H1 (cell line): ENCODE results near the gene HMCN2. TPM values are rescaled to one million over a fixed set of nuclear protein-coding genes. Genes with fewer than 3 reads are reported as not detected.

Experiments used
- GABPA ChIP-seq: IDR thresholded peaks from 2 replicates; pipeline ENCODE4 v1.6.1; 2011; ENCODE audit warnings: mild to moderate bottlenecking, low read length, moderate library complexity, borderline replicate concordance; ENCODE audit not compliant: insufficient read depth
- POU5F1 ChIP-seq: IDR thresholded peaks from 2 replicates; pipeline ENCODE4 v1.6.1; 2011; ENCODE audit warnings: low read depth, mild to moderate bottlenecking, low read length, moderate library complexity
- TAF7 ChIP-seq: optimal IDR thresholded peaks from 2 replicates; pipeline ENCODE3; 2011; ENCODE audit warnings: low read depth, mild to moderate bottlenecking, inconsistent platforms, low read length, moderate library complexity, borderline replicate concordance
- TBP ChIP-seq: IDR thresholded peaks from 2 replicates; pipeline ENCODE4 v1.6.1; 2011; ENCODE audit warnings: low read depth, low read length, improper control_type of control experiment
- TCF12 ChIP-seq: IDR thresholded peaks from 2 replicates; pipeline ENCODE4 v1.6.1; 2011; ENCODE audit warnings: low read depth, mild to moderate bottlenecking, low read length
- polyA plus RNA-seq, 7 experiments: library from polyadenylated mRNA; depleted of rRNA in 3 of 7; stranded (reverse) in 5 of 7; unstranded in 2 of 7; fragments of >200 nt in 5 of 7; fragments of 200-250 nt in 2 of 7; gene quantifications; 1 replicate in 5 of 7; 2 replicates in 1 of 7; 4 replicates in 1 of 7; pipeline versions ENCODE4 v1.2.1 to v1.2.3, GENCODE V29; 2011 to 2013; ENCODE audit warnings: missing spikeins in 2 of 7, mixed read lengths in 2 of 7
- total RNA-seq: library from RNA; stranded (reverse); fragmentation: NEBNext Ultra II Directional; extraction: Animal tissue kit (Norgen Biotek cat#: 25700); gene quantifications from 2 replicates; pipeline ENCODE4 v1.2.1, GENCODE V29; 2021
- TF ChIP-seq, protein P1 (sequence below): fragments of 300-600 bp; sonication (generic); IDR thresholded peaks from 2 replicates; pipeline ENCODE4 v1.7.1; 2012; ENCODE audit warnings: low read length, moderate library complexity, mild to moderate bottlenecking, inconsistent platforms; ENCODE audit not compliant: insufficient replicate concordance
- TF ChIP-seq, protein P2 (sequence below): IDR thresholded peaks from 2 replicates; pipeline ENCODE4 v1.6.1; 2012; ENCODE audit warnings: inconsistent platforms

The HMCN2 gene
- total and polyA plus RNA-seq, 2 of the 8 experiments (the other 6 are each of a cell fraction or from before 2014, with no cell fraction given) = 5.0 to 9.1 TPM

DNA sequence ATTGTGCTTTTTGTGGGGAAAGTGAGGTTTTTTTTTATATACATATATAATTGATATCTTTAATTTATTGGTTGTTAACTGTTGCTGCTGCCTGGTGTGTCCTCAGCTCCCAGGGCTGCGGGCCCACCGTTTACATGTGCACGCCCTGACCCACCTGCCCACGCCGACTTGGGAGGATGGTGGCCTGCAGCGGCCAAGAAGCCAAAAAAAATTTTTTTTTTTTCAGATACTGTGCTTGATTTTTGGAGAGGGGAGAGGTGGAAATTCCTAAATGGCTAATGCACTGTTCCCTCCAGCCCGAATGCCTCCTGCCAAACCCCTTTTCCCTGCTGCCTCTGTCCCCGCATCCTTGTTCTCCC, 32.0 kb upstream of the HMCN2 start (continued):
- TF ChIP-seq, protein P1, sequence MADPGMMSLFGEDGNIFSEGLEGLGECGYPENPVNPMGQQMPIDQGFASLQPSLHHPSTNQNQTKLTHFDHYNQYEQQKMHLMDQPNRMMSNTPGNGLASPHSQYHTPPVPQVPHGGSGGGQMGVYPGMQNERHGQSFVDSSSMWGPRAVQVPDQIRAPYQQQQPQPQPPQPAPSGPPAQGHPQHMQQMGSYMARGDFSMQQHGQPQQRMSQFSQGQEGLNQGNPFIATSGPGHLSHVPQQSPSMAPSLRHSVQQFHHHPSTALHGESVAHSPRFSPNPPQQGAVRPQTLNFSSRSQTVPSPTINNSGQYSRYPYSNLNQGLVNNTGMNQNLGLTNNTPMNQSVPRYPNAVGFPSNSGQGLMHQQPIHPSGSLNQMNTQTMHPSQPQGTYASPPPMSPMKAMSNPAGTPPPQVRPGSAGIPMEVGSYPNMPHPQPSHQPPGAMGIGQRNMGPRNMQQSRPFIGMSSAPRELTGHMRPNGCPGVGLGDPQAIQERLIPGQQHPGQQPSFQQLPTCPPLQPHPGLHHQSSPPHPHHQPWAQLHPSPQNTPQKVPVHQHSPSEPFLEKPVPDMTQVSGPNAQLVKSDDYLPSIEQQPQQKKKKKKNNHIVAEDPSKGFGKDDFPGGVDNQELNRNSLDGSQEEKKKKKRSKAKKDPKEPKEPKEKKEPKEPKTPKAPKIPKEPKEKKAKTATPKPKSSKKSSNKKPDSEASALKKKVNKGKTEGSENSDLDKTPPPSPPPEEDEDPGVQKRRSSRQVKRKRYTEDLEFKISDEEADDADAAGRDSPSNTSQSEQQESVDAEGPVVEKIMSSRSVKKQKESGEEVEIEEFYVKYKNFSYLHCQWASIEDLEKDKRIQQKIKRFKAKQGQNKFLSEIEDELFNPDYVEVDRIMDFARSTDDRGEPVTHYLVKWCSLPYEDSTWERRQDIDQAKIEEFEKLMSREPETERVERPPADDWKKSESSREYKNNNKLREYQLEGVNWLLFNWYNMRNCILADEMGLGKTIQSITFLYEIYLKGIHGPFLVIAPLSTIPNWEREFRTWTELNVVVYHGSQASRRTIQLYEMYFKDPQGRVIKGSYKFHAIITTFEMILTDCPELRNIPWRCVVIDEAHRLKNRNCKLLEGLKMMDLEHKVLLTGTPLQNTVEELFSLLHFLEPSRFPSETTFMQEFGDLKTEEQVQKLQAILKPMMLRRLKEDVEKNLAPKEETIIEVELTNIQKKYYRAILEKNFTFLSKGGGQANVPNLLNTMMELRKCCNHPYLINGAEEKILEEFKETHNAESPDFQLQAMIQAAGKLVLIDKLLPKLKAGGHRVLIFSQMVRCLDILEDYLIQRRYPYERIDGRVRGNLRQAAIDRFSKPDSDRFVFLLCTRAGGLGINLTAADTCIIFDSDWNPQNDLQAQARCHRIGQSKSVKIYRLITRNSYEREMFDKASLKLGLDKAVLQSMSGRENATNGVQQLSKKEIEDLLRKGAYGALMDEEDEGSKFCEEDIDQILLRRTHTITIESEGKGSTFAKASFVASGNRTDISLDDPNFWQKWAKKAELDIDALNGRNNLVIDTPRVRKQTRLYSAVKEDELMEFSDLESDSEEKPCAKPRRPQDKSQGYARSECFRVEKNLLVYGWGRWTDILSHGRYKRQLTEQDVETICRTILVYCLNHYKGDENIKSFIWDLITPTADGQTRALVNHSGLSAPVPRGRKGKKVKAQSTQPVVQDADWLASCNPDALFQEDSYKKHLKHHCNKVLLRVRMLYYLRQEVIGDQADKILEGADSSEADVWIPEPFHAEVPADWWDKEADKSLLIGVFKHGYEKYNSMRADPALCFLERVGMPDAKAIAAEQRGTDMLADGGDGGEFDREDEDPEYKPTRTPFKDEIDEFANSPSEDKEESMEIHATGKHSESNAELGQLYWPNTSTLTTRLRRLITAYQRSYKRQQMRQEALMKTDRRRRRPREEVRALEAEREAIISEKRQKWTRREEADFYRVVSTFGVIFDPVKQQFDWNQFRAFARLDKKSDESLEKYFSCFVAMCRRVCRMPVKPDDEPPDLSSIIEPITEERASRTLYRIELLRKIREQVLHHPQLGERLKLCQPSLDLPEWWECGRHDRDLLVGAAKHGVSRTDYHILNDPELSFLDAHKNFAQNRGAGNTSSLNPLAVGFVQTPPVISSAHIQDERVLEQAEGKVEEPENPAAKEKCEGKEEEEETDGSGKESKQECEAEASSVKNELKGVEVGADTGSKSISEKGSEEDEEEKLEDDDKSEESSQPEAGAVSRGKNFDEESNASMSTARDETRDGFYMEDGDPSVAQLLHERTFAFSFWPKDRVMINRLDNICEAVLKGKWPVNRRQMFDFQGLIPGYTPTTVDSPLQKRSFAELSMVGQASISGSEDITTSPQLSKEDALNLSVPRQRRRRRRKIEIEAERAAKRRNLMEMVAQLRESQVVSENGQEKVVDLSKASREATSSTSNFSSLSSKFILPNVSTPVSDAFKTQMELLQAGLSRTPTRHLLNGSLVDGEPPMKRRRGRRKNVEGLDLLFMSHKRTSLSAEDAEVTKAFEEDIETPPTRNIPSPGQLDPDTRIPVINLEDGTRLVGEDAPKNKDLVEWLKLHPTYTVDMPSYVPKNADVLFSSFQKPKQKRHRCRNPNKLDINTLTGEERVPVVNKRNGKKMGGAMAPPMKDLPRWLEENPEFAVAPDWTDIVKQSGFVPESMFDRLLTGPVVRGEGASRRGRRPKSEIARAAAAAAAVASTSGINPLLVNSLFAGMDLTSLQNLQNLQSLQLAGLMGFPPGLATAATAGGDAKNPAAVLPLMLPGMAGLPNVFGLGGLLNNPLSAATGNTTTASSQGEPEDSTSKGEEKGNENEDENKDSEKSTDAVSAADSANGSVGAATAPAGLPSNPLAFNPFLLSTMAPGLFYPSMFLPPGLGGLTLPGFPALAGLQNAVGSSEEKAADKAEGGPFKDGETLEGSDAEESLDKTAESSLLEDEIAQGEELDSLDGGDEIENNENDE = no peak
- TF ChIP-seq TAF7 = no peak
- TF ChIP-seq, protein P2, sequence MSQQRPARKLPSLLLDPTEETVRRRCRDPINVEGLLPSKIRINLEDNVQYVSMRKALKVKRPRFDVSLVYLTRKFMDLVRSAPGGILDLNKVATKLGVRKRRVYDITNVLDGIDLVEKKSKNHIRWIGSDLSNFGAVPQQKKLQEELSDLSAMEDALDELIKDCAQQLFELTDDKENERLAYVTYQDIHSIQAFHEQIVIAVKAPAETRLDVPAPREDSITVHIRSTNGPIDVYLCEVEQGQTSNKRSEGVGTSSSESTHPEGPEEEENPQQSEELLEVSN = no peak
- TF ChIP-seq TBP = no peak
- no peak for TF ChIP-seq POU5F1
- TF ChIP-seq TCF12 = no peak
- TF ChIP-seq GABPA = no peak
- TF ChIP-seq, all 59 proteins: peak for 0
